SU-DHL-6 (cell line): ENCODE measurements around the gene TRABD.

Experiments used
- H2AFZ ChIP-seq: fragments of 200-600 bp; sonication (generic); 2 replicates; pipeline ENCODE4 v1.6.1; 2014; ENCODE audit warnings: low read depth, mild to moderate bottlenecking, moderate library complexity, mixed read lengths, antibody characterized with exemption, low read length; ENCODE audit not compliant: severe bottlenecking
- H3F3A ChIP-seq: fragments of 200-600 bp; shearing (Covaris generic); 2 replicates; pipeline ENCODE4 v1.6.0; 2016; ENCODE audit warnings: antibody characterized with exemption, mild to moderate bottlenecking; ENCODE audit not compliant: insufficient read depth
- H3K27ac ChIP-seq: fragments of 200-600 bp; sonication (generic); 2 replicates; pipeline ENCODE4 v1.5.1; 2016; ENCODE audit warnings: low read depth, mild to moderate bottlenecking, low read length, moderate library complexity, mixed read lengths
- H3K27me3 ChIP-seq: fragments of 200-600 bp; sonication (generic), shearing (Covaris generic); 2 replicates; pipeline ENCODE4 v1.6.0; 2014; ENCODE audit warnings: mild to moderate bottlenecking, low read length
- H3K36me3 ChIP-seq: fragments of 200-600 bp; sonication (generic); 2 replicates; pipeline ENCODE4 v1.6.1; 2014; ENCODE audit warnings: mild to moderate bottlenecking, low read length, mixed read lengths
- H3K4me2 ChIP-seq: fragments of 300-600, 200-600 bp; shearing (Covaris generic), sonication (generic); 2 replicates; pipeline ENCODE4 v1.6.0; 2014; ENCODE audit warnings: low read length, low read depth, mild to moderate bottlenecking; ENCODE audit not compliant: poor library complexity, severe bottlenecking
- H3K4me3 ChIP-seq: fragments of 200-600 bp; sonication (generic); 2 replicates; pipeline ENCODE4 v1.5.1; 2014; ENCODE audit warnings: antibody characterized with exemption, low read length, mild to moderate bottlenecking, mixed read lengths; ENCODE audit not compliant: insufficient read depth, poor library complexity, severe bottlenecking
- H3K79me2 ChIP-seq: fragments of 200-600 bp; sonication (generic); 2 replicates; pipeline ENCODE4 v1.6.1; 2014; ENCODE audit warnings: mild to moderate bottlenecking, low read length, moderate library complexity; ENCODE audit not compliant: insufficient read depth
- H3K9ac ChIP-seq: fragments of 200-600 bp; sonication (generic); 2 replicates; pipeline ENCODE4 v1.7.0; 2014; ENCODE audit warnings: mild to moderate bottlenecking, low read length
- H3K9me2 ChIP-seq: fragments of 200-600 bp; sonication (generic); replicated peaks from 2 replicates; pipeline ENCODE4 v1.6.1; 2014; ENCODE audit warnings: low read length; ENCODE audit not compliant: insufficient read depth
- H3K9me3 ChIP-seq: fragments of 200-600 bp; sonication (generic); 2 replicates; pipeline ENCODE4 v1.6.1; 2014; ENCODE audit warnings: low read length, mixed read lengths; ENCODE audit not compliant: insufficient read depth
- H4K20me1 ChIP-seq: fragments of 200-600 bp; sonication (generic); 2 replicates; pipeline ENCODE4 v1.6.1; 2014; ENCODE audit warnings: low read depth, mild to moderate bottlenecking, antibody characterized with exemption, low read length, moderate library complexity, mixed read lengths
- CTCF ChIP-seq: fragments of 200-600 bp; sonication (generic); IDR thresholded peaks from one replicate; pipeline ENCODE4 v1.5.1; 2017; ENCODE audit warnings: antibody characterized with exemption, mild to moderate bottlenecking, low read length, moderate library complexity; ENCODE audit not compliant: insufficient read depth, poor library complexity, severe bottlenecking
- EZH2phosphoT487 ChIP-seq: fragments of 200-600 bp; sonication (generic), shearing (Covaris generic); conservative IDR thresholded peaks from 2 replicates; pipeline ENCODE4 v1.6.1; 2018; ENCODE audit warnings: mild to moderate bottlenecking, antibody characterized with exemption, low read length, moderate library complexity, mixed read lengths

The TRABD gene

GRCh38 chr22:50141462-50141861, 44.3 kb upstream of the TRABD start:
- no peak overlapping the region for H3K4me2 ChIP-seq
- no peaks in the 10 kb centered on the region for H3K27me3 ChIP-seq
- H2AFZ ChIP-seq: no peak overlapping the region
- no peak for TF ChIP-seq CTCF
- no peak for TF ChIP-seq EZH2phosphoT487
- H3K9me3 ChIP-seq: no peaks in the 10 kb centered on the region
- H3K36me3 ChIP-seq: no peaks in the 10 kb centered on the region
- no peaks in the 10 kb centered on the region for H4K20me1 ChIP-seq
- peaks cover 9% of the 10 kb centered on the region; the same call in 1 of the 2 replicates for H3F3A ChIP-seq
- H3K79me2 ChIP-seq: no peaks in the 10 kb centered on the region
- H3K27ac ChIP-seq: no peak overlapping the region
- H3K4me3 ChIP-seq: no peak overlapping the region
- H3K9ac ChIP-seq: no peak overlapping the region
- no peaks in the 10 kb centered on the region for H3K9me2 ChIP-seq

GRCh38 chr22:50141891-50142363, 43.8 kb upstream of the TRABD start:
- Histone ChIP-seq H3K79me2 (no peaks in the 10 kb centered on the region), H3K9me2 (no peaks in the 10 kb centered on the region), H3K27ac (no peak overlapping the region), H3K4me2 (no peak overlapping the region), H3K4me3 (no peak overlapping the region), H4K20me1 (no peaks in the 10 kb centered on the region), H3K27me3 (no peaks in the 10 kb centered on the region), H3K9ac (no peak overlapping the region), H3F3A (peaks cover 9% of the 10 kb centered on the region; the same call in 1 of the 2 replicates), H2AFZ (no peak overlapping the region), H3K36me3 (no peaks in the 10 kb centered on the region), H3K9me3 (no peaks in the 10 kb centered on the region)
- TF ChIP-seq EZH2phosphoT487 (no peak), CTCF (no peak)

- TF ChIP-seq CTCF: no peak
- Histone ChIP-seq H4K20me1 (no peaks in the 10 kb centered on the region), H2AFZ (no peak overlapping the region), H3K9ac (no peak overlapping the region), H3K36me3 (no peaks in the 10 kb centered on the region), H3K4me3 (no peak overlapping the region), H3K9me2 (no peaks in the 10 kb centered on the region), H3K9me3 (no peaks in the 10 kb centered on the region), H3K4me2 (no peak overlapping the region), H3K27ac (no peak overlapping the region), H3K79me2 (no peaks in the 10 kb centered on the region), H3K27me3 (no peaks in the 10 kb centered on the region), H3F3A (peaks cover 9% of the 10 kb centered on the region; the same call in 1 of the 2 replicates)
These were observed 42.6 kb upstream of the TRABD start for GRCh38 chr22:50143096-50143495.
